AG10803 (cell line): Measurements from ENCODE around the gene LIN37.

Experiments
- DNase-seq: peaks from one replicate; pipeline ENCODE4 v3.0.0; 2010; ENCODE audit warnings: low read depth
- H3K4me3 ChIP-seq: 2 replicates; pipeline ENCODE4 v1.5.1; 2011; ENCODE audit warnings: mild to moderate bottlenecking, low read length, control low read depth
- TF ChIP-seq, protein P1 (sequence below): conservative IDR thresholded peaks from 2 replicates; pipeline ENCODE4 v1.5.1; 2011; ENCODE audit warnings: mild to moderate bottlenecking, low read length, control low read depth, inconsistent platforms

Gene LIN37

GRCh38 chr19:35785339-35785627 is 36.9 kb downstream of the LIN37 start:
- DNase-seq = no peak

DNA sequence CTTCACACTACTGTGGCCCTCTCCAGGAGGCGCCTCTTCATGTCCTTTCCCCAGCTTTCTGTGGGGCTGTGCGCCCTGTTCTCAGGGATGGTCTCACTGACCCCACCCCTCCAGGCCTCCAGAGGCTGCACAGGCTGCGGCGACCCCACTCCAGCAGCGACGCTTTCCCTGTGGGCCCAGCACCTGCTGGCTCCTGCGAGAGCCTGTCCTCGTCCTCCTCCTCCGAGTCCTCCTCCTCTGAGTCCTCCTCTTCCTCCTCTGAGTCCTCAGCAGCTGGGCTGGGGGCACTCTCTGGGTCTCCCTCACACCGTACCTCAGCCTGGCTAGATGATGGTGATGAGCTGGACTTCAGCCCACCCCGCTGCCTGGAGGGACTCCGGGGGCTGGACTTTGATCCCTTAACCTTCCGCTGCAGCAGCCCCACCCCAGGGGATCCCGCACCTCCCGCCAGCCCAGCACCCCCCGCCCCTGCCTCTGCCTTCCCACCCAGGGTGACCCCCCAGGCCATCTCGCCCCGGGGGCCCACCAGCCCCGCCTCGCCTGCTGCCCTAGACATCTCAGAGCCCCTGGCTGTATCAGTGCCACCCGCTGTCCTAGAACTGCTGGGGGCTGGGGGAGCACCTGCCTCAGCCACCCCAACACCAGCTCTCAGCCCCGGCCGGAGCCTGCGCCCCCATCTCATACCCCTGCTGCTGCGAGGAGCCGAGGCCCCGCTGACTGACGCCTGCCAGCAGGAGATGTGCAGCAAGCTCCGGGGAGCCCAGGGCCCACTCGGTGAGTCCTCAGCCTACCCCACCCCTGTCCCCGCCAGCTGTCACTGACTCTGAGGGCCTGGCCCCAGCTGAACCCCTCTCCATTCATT is 38.2 kb downstream of the LIN37 start:
- TF ChIP-seq, protein P1, sequence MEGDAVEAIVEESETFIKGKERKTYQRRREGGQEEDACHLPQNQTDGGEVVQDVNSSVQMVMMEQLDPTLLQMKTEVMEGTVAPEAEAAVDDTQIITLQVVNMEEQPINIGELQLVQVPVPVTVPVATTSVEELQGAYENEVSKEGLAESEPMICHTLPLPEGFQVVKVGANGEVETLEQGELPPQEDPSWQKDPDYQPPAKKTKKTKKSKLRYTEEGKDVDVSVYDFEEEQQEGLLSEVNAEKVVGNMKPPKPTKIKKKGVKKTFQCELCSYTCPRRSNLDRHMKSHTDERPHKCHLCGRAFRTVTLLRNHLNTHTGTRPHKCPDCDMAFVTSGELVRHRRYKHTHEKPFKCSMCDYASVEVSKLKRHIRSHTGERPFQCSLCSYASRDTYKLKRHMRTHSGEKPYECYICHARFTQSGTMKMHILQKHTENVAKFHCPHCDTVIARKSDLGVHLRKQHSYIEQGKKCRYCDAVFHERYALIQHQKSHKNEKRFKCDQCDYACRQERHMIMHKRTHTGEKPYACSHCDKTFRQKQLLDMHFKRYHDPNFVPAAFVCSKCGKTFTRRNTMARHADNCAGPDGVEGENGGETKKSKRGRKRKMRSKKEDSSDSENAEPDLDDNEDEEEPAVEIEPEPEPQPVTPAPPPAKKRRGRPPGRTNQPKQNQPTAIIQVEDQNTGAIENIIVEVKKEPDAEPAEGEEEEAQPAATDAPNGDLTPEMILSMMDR = no peak
- no peak overlapping the region for H3K4me3 ChIP-seq
- DNase-seq = no peak

More at GRCh38 chr19:35785339-35785627, 36.9 kb downstream of the LIN37 start:
- TF ChIP-seq, protein P1 = no peak
- no peak overlapping the region for H3K4me3 ChIP-seq

DNA sequence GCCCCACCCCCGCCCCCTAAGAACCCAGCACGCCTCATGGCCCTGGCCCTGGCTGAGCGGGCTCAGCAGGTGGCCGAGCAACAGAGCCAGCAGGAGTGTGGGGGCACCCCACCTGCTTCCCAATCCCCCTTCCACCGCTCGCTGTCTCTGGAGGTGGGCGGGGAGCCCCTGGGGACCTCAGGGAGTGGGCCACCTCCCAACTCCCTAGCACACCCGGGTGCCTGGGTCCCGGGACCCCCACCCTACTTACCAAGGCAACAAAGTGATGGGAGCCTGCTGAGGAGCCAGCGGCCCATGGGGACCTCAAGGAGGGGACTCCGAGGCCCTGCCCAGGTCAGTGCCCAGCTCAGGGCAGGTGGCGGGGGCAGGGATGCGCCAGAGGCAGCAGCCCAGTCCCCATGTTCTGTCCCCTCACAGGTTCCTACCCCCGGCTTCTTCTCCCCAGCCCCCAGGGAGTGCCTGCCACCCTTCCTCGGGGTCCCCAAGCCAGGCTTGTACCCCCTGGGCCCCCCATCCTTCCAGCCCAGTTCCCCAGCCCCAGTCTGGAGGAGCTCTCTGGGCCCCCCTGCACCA is 38.9 kb downstream of the LIN37 start:
- DNase-seq = no peak
- no peak overlapping the region for H3K4me3 ChIP-seq
- TF ChIP-seq, protein P1 = no peak

DNA sequence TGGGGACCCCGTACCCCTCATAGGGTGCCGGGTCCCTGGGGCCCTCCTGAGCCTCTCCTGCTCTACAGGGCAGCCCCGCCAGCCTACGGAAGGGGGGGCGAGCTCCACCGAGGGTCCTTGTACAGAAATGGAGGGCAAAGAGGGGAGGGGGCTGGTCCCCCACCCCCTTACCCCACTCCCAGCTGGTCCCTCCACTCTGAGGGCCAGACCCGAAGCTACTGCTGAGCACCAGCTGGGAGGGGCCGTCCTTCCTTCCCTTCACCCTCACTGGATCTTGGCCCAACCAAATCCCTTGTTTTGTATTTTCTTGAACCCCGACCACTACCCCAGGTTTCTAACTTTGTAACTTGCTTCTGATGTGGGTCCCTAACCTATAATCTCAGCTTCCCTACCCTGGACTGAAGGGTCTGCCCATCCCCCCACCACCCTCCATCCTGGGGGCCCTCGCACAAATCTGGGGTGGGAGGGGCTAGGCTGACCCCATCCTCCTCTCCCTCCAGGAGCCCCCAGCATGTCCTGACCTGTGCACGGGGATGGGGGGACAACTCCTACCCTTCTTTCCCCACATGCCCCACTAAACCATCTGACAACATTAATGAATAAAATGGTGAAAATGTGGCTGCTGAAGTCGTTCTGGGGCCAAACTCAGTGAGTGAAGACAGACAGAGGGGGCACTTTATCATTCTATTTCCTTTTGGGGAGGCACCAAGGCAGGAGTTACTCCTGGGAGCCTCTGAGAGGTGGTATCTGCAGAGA is 40.0 kb downstream of the LIN37 start:
- TF ChIP-seq, protein P1 = no peak
- no peak for DNase-seq
- H3K4me3 ChIP-seq = no peak overlapping the region

GRCh38 chr19:35789195-35789977 is 41.0 kb downstream of the LIN37 start:
- H3K4me3 ChIP-seq = no peak overlapping the region
- no peak for DNase-seq
- TF ChIP-seq, protein P1 = no peak

- TF ChIP-seq, protein P1 = no peak
- H3K4me3 ChIP-seq = no peak overlapping the region
- no peak for DNase-seq
These were observed 41.9 kb downstream of the LIN37 start for GRCh38 chr19:35789978-35790944.
